Transverse colon (tissue), 4 donors: ENCODE results near the gene NHLRC1. TPM values are rescaled to one million over a fixed set of nuclear protein-coding genes. Genes with fewer than 3 reads are reported as not detected.

Source experiments
- DNase-seq: peaks from one replicate; pipeline ENCODE4 v3.0.0-alpha.2; 2019
- H3K27ac ChIP-seq, 4 donors: fragments of 200-600 bp; sonication (generic); 2 replicates each; pipeline ENCODE4 v1.5.1; 2016 to 2018; ENCODE audit warnings: inconsistent platforms in 4 of 4
- H3K27me3 ChIP-seq: fragments of 200-600 bp; sonication (generic); 2 replicates; pipeline ENCODE4 v1.5.1; 2017; ENCODE audit warnings: inconsistent platforms
- H3K36me3 ChIP-seq, 4 donors: fragments of 200-600 bp; sonication (generic); 2 replicates each; pipeline ENCODE4 v1.5.1; 2017 to 2019; ENCODE audit warnings: inconsistent platforms in 4 of 4
- H3K4me1 ChIP-seq, 4 donors: fragments of 200-600 bp; sonication (generic); 2 replicates each; pipeline ENCODE4 v1.5.1; 2017 to 2020; ENCODE audit warnings: inconsistent platforms in 4 of 4
- H3K4me3 ChIP-seq, 4 donors: fragments of 200-600 bp; sonication (generic); 1 replicate in 1 of 4; 2 replicates in 3 of 4; pipeline versions ENCODE4 v1.5.1 to v1.6.1; 2017 to 2019; ENCODE audit warnings: inconsistent platforms in 4 of 4
- H3K9me3 ChIP-seq, 2 donors: fragments of 200-600 bp; sonication (generic); 2 replicates each; pipeline ENCODE4 v1.5.1; 2017 to 2019; ENCODE audit warnings: inconsistent platforms in 2 of 2
- EP300 ChIP-seq: sonication (generic); formaldehyde crosslinking; IDR thresholded peaks from one replicate; pipeline ENCODE4 v1.6.1; 2017; ENCODE audit warnings: antibody characterized with exemption, low read depth
- POLR2A ChIP-seq: fragments of 450-650 bp; IDR thresholded peaks from one replicate; pipeline ENCODE4 v1.6.1; 2016; ENCODE audit warnings: antibody characterized with exemption, mild to moderate bottlenecking, moderate library complexity
- POLR2AphosphoS5 ChIP-seq, 3 donors: sonication (generic); formaldehyde crosslinking; IDR thresholded peaks; one replicate each; pipeline ENCODE4 v1.6.1; 2016; ENCODE audit warnings: antibody characterized with exemption in 3 of 3
- WGBS, 2 donors: methylation state at CpG; one replicate each; pipeline ENCODE4 v1.1.5; 2018; ENCODE audit warnings: low coverage in 1 of 2; 5-methylcytosine and 5-hydroxymethylcytosine counted together
- in situ Hi-C, 4 donors: fragments of 200-750 bp; cut with MboI; loops; one replicate each; pipeline versions ENCODE4 v1.15.0 to v1.15.1; 2017; ENCODE audit warnings: low sequenced_read_pairs in 3 of 4, low pct_ligation_motif_present in 1 of 4, low pct_unique_long_range_greater_than_20kb in 1 of 4
- intact Hi-C: fragments of 100-400 bp; cut with DNase I; formaldehyde crosslinking; loops from one replicate; pipeline ENCODE4 v1.15.1; 2023; ENCODE audit warnings: low total_unique reads
- total RNA-seq, 4 donors: library from RNA; depleted of rRNA; stranded (reverse); fragments of >200 nt; gene quantifications; one replicate each; pipeline ENCODE4 v1.1.0, GENCODE V29; 2016
- TF ChIP-seq, protein P1 (sequence below), 5 experiments: fragments of 200-600 bp in 3 of 5; fragments of 450-650 bp in 2 of 5; sonication (generic) in 3 of 5; IDR thresholded peaks; 1 replicate in 2 of 5; 2 replicates in 3 of 5; pipeline ENCODE4 v1.5.1; 2016 to 2017; ENCODE audit warnings: antibody characterized with exemption in 5 of 5, inconsistent platforms in 3 of 5, mild to moderate bottlenecking in 2 of 5, moderate library complexity in 1 of 5

Gene NHLRC1
- total RNA-seq, 4 donors from 2014 or later, result 1.1 to 2.1 TPM; not detected in 2

DNA sequence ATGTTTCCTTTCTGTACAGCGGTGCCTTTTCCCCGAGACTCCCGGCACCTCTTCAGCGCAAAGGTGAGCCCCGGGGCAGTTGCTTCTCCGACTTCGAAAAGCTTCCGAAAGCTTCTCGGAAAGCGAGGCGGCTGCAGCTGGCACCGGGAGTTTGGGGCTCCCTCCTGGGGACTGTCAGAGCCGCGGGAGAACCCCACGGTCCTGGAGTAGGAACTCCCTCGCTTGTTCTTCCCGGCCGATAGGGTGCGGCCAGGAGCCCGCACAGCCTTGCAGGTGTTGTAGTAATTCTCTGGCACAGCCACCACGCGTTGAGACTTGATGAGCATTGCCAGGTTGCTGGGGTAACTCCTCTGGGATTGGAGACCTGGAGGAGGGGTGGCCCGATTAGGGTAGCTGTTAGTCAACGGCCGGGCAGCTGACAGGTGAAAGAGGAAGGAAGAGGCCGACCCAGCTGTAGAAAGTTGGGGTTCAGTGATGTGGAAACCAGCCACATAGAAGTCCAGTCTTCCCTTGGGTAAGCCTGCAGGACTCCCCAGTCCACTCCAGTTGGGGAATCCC is 33.5 kb upstream of the NHLRC1 start:
- in situ Hi-C loops (no loop called here), intact Hi-C loops (loop anchor here (10.0 kb wide), 1 partner anchor 109 kb away; the partner anchor contains the start of gene DEK)
- H3K36me3 ChIP-seq, result peaks cover 0 to 5% (median 0%) of the 10 kb centered on the region in 4 donors
- 3% methylated on average over 14 of the region's 26 CpGs; no CpG with 5 or more reads in 1 of the 2 donors for WGBS, 2 donors
- peaks cover 0 to 31% (median 17%) of the 10 kb centered on the region in 4 donors for H3K4me1 ChIP-seq
- peak; percentile 82 for DNase-seq
- TF ChIP-seq POLR2AphosphoS5 (IDR thresholded peaks at IDR 0.05) (peak; percentile 20 to 70 (median 42)), EP300 (no peak)
- TF ChIP-seq, protein P1, sequence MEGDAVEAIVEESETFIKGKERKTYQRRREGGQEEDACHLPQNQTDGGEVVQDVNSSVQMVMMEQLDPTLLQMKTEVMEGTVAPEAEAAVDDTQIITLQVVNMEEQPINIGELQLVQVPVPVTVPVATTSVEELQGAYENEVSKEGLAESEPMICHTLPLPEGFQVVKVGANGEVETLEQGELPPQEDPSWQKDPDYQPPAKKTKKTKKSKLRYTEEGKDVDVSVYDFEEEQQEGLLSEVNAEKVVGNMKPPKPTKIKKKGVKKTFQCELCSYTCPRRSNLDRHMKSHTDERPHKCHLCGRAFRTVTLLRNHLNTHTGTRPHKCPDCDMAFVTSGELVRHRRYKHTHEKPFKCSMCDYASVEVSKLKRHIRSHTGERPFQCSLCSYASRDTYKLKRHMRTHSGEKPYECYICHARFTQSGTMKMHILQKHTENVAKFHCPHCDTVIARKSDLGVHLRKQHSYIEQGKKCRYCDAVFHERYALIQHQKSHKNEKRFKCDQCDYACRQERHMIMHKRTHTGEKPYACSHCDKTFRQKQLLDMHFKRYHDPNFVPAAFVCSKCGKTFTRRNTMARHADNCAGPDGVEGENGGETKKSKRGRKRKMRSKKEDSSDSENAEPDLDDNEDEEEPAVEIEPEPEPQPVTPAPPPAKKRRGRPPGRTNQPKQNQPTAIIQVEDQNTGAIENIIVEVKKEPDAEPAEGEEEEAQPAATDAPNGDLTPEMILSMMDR (IDR thresholded peaks at IDR 0.05), result peak; percentile 23 to 46 (median 38)
- H3K4me3 ChIP-seq, result peak overlapping the region; percentile 68 to 96 (median 89)
- H3K27ac ChIP-seq, result peak overlapping the region; percentile 94 to 98 (median 95)
- H3K27me3 ChIP-seq, result no peaks in the 10 kb centered on the region
- no peaks in the 10 kb centered on the region for H3K9me3 ChIP-seq

DNA sequence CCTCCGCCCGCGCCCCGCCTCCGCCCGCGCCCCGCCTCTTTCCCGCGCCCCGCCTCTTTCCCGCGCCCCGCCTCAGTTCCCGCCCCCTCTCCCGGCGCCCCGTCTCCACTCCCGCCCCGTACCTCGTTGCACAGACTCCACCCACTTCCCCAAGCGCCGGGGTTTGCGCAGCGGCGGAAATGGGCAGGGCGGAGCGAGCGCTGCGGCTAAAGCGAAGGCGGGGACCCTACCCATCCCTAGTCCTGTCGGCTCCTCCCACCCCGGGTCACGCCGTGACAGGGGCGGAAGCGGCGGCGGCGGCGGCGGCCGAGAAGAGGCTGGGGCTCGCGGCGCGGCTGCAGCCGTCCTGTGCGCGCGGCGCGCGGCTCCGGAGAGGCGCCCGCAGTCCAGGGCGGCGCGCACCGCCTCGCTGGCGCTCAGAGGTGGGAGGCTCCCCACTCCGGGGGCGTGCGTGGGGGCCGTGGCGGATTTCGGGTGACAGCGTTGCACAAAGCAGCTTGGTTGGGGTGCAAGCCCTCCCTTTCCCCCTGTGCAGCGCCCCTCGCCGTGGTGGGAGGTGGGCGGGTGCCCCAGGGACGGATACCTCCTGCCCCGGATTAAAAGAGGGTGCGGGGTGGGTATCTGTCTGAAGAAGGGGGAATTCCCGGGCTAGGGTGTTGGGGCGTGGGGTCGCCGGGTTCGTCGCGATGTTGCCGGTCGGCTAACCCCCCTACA is 32.8 kb upstream of the NHLRC1 start, which contains the start of gene KDM1B:
TSS of gene KDM1B (plus strand) at position 273 of the 714 bp plus-strand sequence. CDS start 4,474 bp downstream, outside the sequence.
- peak; percentile 99 for DNase-seq
- H3K9me3 ChIP-seq, result no peaks in the 10 kb centered on the region
- H3K27ac ChIP-seq, result peak within 1 kb of the TSS; percentile 94 to 98 (median 95)
- peak within 1 kb of the TSS; percentile 87 to 96 (median 89) for H3K4me3 ChIP-seq
- 0 to 1% methylated on average over 7 to 44 of the region's 87 CpGs for WGBS, 2 donors
- intact Hi-C loops, result loop anchor here (10.0 kb wide), 1 partner anchor 109 kb away; the partner anchor contains the start of gene DEK
- H3K36me3 ChIP-seq, result peaks cover 0 to 5% (median 0%) of the 10 kb centered on the region in 4 donors
- in situ Hi-C loops, result no loop called here
- no peaks in the 10 kb centered on the region for H3K27me3 ChIP-seq
- H3K4me1 ChIP-seq, result peaks cover 0 to 31% (median 17%) of the 10 kb centered on the region in 4 donors
- TF ChIP-seq, protein P1 (IDR thresholded peaks at IDR 0.05), result no peak
- TF ChIP-seq EP300 (no peak), POLR2AphosphoS5 (IDR thresholded peaks at IDR 0.05) (peak; percentile 56 to 74 (median 59)), POLR2A (peak; percentile 10)

DNA sequence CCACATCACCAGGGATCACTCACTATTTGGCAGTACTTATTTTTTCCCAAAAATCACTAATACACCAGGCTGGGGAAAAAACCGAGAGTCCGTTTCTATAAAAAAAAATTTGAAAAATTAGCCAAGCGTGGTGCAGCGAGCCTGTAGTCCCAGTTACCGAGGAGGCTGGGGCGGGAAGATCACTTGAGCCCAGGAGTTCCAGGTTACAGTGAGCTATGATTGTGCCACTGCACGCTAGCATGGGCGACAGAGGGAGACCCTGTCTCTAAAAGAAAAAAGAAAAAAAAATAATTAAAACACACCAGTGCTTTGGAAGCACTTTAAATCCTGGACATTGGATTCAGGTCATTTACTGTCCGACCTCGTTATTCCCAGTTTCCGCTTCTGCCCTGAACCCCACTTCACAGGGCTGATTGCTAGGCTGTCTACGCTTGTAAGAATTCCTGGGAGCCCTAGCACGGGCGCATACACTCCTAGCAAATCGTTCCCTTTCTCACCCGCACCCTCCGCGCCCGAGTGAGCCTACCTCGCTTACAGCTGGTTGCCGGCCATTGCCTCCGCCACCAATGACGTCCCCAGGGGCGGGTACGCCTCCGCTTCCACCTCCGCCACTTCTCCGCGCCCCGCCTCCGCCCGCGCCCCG is 32.2 kb upstream of the NHLRC1 start, which contains the start of gene TPMT:
TSS of gene TPMT (minus strand) at position 571 of the 643 bp plus-strand sequence. CDS start 5,950 bp downstream, outside the sequence.
- Histone ChIP-seq H3K4me1 (peaks cover 0 to 31% (median 17%) of the 10 kb centered on the region in 4 donors), H3K27ac (peak within 1 kb of the TSS; percentile 94 to 98 (median 95)), H3K36me3 (no peaks in the 10 kb centered on the region), H3K9me3 (no peaks in the 10 kb centered on the region), H3K4me3 (peak within 1 kb of the TSS; percentile 87 to 96 (median 89)), H3K27me3 (no peaks in the 10 kb centered on the region)
- TF ChIP-seq EP300 (no peak), POLR2AphosphoS5 (IDR thresholded peaks at IDR 0.05) (peak; percentile 93 to 97 (median 93)), POLR2A (peak; percentile 94)
- intact Hi-C loops (loop anchor here (5.0 to 10.0 kb wide), 2 partner anchors 110 to 1983 kb away; partner anchors contain the start of gene DEK), in situ Hi-C loops (no loop called here)
- peak; percentile 35 for DNase-seq
- 0% methylated on average over 12 to 33 of the region's 34 CpGs for WGBS, 2 donors

- H3K4me1 ChIP-seq, result peaks cover 0 to 37% (median 21%) of the 10 kb centered on the region in 4 donors
- peak overlapping the region in 1 of 4 donors; percentile 79 for H3K4me3 ChIP-seq
- H3K27ac ChIP-seq, result peak overlapping the region; percentile 1 to 98 (median 65)
- in situ Hi-C loops, result no loop called here
- intact Hi-C loops, result loop anchor here (5.0 to 10.0 kb wide), 2 partner anchors 111 to 1984 kb away; partner anchors contain the start of gene DEK
- no peaks in the 10 kb centered on the region for H3K36me3 ChIP-seq
- H3K9me3 ChIP-seq, result no peaks in the 10 kb centered on the region
- H3K27me3 ChIP-seq, result no peaks in the 10 kb centered on the region
- TF ChIP-seq POLR2AphosphoS5 (IDR thresholded peaks at IDR 0.05) (no peak), POLR2A (no peak), EP300 (no peak)
- TF ChIP-seq, protein P1 (IDR thresholded peaks at IDR 0.05), result no peak
- no peak for DNase-seq
Measured at GRCh38 chr6:18153311-18153703, 30.8 kb upstream of the NHLRC1 start.
